Limb (tissue), 2 donors: ENCODE data around the gene HDAC4.

Experiments
- DNase-seq, 2 donors: peaks; one replicate each; pipeline ENCODE4 v3.0.0-alpha.2; 2016; ENCODE audit errors: extremely low spot score in 2 of 2

HDAC4 gene

GRCh38 chr2:239271882-239272281 is 128.9 kb downstream of the HDAC4 start:
- peak in 1 of 2 donors; percentile 32 for DNase-seq

DNA sequence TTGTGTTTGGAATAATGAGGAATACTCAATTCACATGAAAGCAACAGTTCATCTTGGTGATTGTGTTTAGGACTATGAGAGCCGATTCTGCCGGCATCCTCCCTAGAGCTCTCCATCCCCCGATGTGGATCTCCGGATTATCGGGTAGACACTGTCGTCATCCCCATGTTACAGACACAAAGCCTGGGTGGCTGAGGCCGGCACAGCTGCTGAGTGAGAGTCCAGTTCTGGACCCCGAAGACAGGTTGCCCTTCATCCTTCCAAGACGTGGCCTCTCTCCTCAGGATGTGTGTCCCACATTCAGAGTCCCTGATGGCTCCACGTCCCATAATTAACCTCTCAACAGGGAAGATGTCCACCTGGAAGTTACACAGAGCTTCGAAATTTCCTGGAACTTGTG is 129.3 kb downstream of the HDAC4 start:
- DNase-seq, result no peak

DNA sequence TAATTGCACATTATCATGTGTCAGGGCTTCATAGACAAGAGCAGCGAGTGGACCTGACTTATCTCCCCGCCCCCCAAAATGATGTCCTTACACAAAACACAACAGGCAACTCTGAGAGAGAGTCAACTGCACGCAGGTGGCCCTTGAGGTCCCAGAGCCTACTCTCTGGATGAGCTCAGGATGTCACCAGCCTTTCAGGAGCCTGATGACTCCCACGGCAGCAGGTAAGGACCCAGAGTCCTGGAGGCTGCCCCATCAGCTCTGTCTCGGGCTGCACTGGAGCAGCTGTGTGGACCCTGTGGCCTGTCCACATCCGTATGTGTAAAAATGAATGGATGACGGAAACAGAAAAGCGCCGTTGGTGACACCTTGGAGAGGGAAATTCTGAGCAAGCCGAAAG is 130.9 kb downstream of the HDAC4 start:
- peak in 1 of 2 donors; percentile 18 for DNase-seq

DNA sequence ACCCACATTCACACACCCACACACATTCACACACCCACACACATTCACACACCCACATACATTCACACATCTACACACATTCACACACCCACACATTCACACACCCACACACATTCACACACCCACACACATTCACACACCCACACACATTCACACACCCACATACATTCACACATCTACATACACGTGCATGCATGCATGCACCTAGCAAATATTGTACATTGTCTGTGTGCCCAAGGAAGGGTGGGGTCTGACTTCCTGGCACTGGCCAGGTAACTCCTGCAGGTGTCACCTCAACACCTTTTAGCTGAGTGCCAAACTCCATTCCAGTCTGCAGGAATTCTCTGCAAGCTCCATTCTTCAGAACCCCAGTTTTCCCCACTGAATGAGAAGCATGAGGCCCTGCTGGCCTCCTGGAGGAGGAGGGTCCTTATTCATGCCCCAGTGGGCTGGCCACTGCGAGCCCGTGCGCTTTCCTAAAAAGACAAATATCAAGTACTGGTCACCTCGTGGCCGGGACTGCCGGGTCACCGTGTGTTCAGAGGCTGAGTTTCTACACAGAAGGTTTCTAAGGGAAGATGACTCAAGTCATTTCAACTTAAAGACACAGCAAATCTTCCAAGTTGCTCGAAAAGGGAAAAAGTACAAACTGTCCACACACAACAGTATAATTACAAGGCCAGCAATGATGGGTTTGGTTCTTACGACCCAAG is 131.5 kb downstream of the HDAC4 start:
- DNase-seq, result peak in 1 of 2 donors; percentile 11

DNA sequence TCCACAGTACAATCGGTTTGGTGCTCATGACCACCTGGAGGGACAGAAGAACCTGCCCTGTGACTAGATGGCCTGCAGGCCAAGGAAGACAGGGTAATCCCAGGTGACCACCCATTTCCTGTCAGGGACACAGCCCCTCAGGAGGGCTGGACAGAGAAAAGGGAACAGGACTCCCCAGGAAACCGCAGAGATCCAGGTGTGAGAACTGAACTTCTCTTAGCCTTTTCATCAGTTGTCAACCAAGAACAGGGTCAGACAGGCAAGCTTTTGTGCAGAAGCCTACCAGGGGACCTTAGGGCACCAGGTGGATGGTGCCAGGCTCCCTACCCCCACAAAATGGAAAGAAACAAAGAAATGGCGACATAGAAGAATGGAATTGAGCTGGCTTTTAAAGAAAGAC is 132.3 kb downstream of the HDAC4 start:
- DNase-seq, result peak in 1 of 2 donors; percentile 12

DNA sequence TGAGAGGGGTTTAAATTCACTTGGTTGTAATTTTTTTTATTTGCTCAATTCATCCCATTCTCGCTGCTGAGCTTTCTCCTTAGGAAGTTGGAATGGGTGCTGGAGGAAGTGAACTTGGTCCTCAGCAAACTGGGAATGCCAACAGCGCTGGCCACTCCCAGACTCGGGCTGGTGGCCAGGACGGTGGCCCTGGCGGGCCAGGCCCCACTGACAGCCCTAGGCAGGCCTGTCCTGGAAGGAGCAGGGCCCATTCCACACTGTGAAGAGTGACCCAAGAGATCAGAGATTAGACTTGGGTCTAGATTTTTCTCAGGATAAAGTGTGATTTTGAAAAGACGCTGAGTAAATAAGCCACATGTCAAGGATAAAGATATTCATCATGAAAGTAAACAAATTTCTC is 132.7 kb downstream of the HDAC4 start:
- peak in 1 of 2 donors; percentile 28 for DNase-seq

DNA sequence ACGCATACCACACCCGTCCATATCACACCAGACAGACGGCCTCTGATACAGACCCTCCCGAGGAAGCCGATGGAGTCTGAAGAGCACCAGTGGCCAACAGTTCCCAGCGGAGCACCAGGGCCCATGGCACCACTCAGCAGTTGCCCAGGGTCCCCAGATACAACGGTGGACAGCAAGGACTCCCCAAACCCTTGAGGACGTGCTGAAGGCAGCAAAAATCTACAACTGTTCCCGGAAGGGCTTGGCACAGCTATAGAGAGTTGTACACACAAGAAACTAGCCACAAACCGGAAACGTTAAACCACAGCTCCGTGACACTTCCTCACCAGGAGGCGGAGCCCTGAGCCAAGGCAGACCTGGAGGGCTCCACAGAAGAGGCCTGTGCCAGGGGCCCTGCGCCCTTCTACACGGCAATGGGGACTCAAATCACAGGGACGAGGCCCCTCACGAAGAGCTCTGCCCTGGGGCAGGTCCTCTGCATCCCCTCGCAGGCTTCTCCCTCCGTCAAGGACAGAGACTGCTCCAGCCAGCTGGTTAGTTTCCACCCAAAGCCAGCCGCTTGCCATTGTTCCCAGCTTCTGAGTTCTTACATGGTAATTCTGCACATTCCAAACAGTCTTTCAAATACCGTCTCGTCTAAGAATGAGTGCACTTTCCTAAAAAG is 133.4 kb downstream of the HDAC4 start:
- DNase-seq, result peak in 1 of 2 donors; percentile 58

GRCh38 chr2:239266779-239267287 is 134.0 kb downstream of the HDAC4 start:
- peak in 1 of 2 donors; percentile 21 for DNase-seq

GRCh38 chr2:239266434-239266766 is 134.4 kb downstream of the HDAC4 start:
- DNase-seq, result no peak

GRCh38 chr2:239265681-239266433 is 135.0 kb downstream of the HDAC4 start:
- peak in 1 of 2 donors; percentile 22 for DNase-seq

DNA sequence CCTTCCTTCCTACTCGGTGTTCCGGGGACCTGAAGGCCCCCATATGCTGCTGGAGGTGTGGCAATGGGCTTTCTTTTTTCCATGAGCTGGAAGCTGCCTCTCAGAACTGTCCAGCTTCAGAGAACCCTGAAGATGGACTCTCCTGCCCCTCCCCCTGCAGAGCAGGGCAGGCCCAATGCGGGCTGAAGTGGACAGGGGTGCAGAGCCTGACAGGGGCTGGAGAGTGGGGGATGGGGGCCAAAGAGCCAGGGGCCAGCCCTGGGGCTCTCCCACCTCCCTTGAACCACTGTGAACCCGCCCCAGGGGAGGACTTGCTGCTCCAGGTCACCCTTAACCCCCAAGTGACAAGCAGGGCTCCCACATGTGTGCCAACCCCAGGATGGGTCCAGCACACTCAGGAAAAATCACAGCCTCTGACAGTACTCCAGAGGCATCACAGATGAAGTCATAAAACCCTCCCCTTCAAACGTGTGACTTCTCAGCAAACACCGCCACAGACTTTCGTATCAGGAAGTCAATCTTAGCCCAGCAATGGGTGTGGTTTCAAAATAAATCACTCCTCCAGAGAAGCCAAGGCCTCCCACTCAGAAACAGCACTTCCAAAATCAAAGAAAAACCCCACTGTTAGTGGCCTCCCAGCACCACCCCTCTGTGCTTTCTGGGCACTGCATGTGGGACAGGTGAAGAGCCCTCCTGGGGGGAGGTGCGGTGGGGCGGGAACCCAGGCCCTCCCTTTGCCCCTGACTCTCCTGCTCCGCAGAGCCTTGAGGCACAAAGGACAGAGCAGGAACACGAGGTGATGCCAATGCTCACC is 135.8 kb downstream of the HDAC4 start:
- peak in 1 of 2 donors; percentile 38 for DNase-seq

DNA sequence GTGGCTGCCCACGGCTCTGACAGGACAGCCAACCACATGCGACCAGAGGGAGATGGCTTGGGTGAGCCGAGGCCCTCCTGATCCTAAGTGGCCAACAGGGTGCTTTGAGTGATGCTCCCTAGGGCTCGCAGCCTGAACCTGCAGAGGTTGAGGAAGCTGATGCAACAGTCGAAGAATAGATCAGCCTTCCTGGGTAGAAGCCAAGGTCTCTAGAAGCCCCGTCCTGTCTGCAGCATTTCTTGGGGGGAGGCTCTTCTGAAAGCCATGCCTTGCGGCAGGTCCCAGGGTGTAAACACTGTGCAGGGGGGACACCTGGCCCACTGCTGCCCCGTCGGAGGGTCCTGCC is 136.4 kb downstream of the HDAC4 start:
- no peak for DNase-seq

- DNase-seq, result peak in 1 of 2 donors; percentile 40
Observed at GRCh38 chr2:239263669-239264491, 136.9 kb downstream of the HDAC4 start.

- DNase-seq, result peak in 1 of 2 donors; percentile 18
Observed at GRCh38 chr2:239263231-239263630, 137.6 kb downstream of the HDAC4 start.

GRCh38 chr2:239262484-239263230 is 138.2 kb downstream of the HDAC4 start:
- peak in 1 of 2 donors; percentile 23 for DNase-seq

DNA sequence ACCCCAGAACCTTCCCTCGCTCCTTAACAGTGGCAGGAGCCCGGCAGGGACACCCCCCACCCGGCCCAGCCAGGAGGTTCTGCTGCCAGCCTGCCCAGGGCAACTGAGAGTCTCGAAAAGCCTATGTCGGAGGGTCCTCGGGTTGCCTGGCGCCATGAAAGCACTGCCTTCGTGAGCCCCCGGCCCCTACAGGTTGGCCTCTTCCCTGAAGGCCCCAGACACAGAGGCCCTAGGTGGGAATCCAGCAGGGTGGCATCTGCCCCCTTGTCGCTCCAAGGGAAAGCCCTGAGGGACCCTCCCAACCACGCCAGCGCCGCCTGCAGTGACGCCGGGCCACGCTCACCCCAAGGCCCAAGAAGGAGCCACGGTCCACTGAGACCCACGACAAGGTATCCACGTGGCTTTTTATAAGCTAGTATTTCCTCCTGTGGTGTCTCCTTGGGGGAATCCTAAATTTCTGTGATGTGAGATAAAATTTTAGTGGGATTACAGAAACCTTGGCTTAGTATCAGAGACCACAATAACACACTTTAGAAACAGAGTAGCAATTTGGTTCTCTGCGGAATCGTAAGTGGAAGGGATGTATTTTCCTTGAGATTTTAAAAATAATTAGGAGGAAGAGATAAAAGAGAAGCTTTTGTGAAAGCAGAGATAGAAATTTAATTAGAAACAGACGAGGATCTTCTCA is 138.9 kb downstream of the HDAC4 start:
- DNase-seq, result no peak

GRCh38 chr2:239261356-239261755 is 139.5 kb downstream of the HDAC4 start:
- no peak for DNase-seq

GRCh38 chr2:239260546-239261327 is 140.1 kb downstream of the HDAC4 start:
- DNase-seq, result no peak
